ENCODE measurements around the gene HSPB1. TPM values are rescaled to one million over a fixed set of nuclear protein-coding genes. Genes with fewer than 3 reads are reported as not detected.

The HSPB1 gene
- total and polyA plus RNA-seq, 2 donors (not counting 1 experiment from before 2014, with no cell fraction given): 70.0 to 234 TPM

- Histone ChIP-seq H3K4me2 (ENCODE audit: extremely low read depth, insufficient read depth, low read length) (no peak overlapping the region), H3K36me3 (ENCODE audit: control insufficient read depth, insufficient read depth, low read length) (no peaks in the 10 kb centered on the region), H3K4me3 (replicated peaks in 1 of 4; ENCODE audit: control extremely low read depth in 1 of 4, insufficient read depth in 1 of 4, low read depth in 3 of 4, low read length in 4 of 4) (no peak overlapping the region), H3K79me2 (ENCODE audit: control insufficient read depth, insufficient read depth, low read length) (no peaks in the 10 kb centered on the region), H2AFZ (ENCODE audit: low read length) (no peak overlapping the region), H3K27me3 (ENCODE audit: control insufficient read depth, insufficient read depth, low read length) (peaks cover 2% of the 10 kb centered on the region), H4K20me1 (ENCODE audit: control insufficient read depth, extremely low read depth, insufficient read depth, low read length) (peaks cover 2% of the 10 kb centered on the region), H3K4me1 (ENCODE audit: control insufficient read depth, extremely low read depth, insufficient read depth, low read length) (no peaks in the 10 kb centered on the region), H3K9me3 (ENCODE audit: control insufficient read depth, insufficient read depth, low read depth, low read length) (no peaks in the 10 kb centered on the region), H3K27ac (ENCODE audit: insufficient read depth, low read length) (no peak overlapping the region), H3K9ac (ENCODE audit: insufficient read depth, low read length) (no peak overlapping the region)
- DNase-seq (ENCODE audit: low read depth in 2 of 2): no peak
- TF ChIP-seq CTCF (conservative IDR thresholded peaks at IDR 0.05 in 1 of 2, IDR thresholded peaks at IDR 0.05 in 1 of 2; ENCODE audit: low read depth in 1 of 2, low read length in 2 of 2): no peak
- TF ChIP-seq EZH2 (IDR thresholded peaks at IDR 0.05; ENCODE audit: low read length, missing control alignments): peak; percentile 38
These were observed 43.1 kb upstream of the HSPB1 start for GRCh38 chr7:76259124-76260093.

- Histone ChIP-seq H3K27ac (ENCODE audit: insufficient read depth, low read length) (no peak overlapping the region), H2AFZ (ENCODE audit: low read length) (no peak overlapping the region), H3K4me1 (ENCODE audit: control insufficient read depth, extremely low read depth, insufficient read depth, low read length) (no peaks in the 10 kb centered on the region), H3K4me3 (replicated peaks in 1 of 4; ENCODE audit: control extremely low read depth in 1 of 4, insufficient read depth in 1 of 4, low read depth in 3 of 4, low read length in 4 of 4) (no peak overlapping the region), H3K27me3 (ENCODE audit: control insufficient read depth, insufficient read depth, low read length) (peaks cover 2% of the 10 kb centered on the region), H4K20me1 (ENCODE audit: control insufficient read depth, extremely low read depth, insufficient read depth, low read length) (peaks cover 2% of the 10 kb centered on the region), H3K4me2 (ENCODE audit: extremely low read depth, insufficient read depth, low read length) (no peak overlapping the region), H3K79me2 (ENCODE audit: control insufficient read depth, insufficient read depth, low read length) (no peaks in the 10 kb centered on the region), H3K36me3 (ENCODE audit: control insufficient read depth, insufficient read depth, low read length) (no peaks in the 10 kb centered on the region), H3K9ac (ENCODE audit: insufficient read depth, low read length) (no peak overlapping the region), H3K9me3 (ENCODE audit: control insufficient read depth, insufficient read depth, low read depth, low read length) (no peaks in the 10 kb centered on the region)
- TF ChIP-seq CTCF (conservative IDR thresholded peaks at IDR 0.05 in 1 of 2, IDR thresholded peaks at IDR 0.05 in 1 of 2; ENCODE audit: low read depth in 1 of 2, low read length in 2 of 2) (no peak), EZH2 (IDR thresholded peaks at IDR 0.05; ENCODE audit: low read length, missing control alignments) (no peak)
- no peak for DNase-seq (ENCODE audit: low read depth in 2 of 2)
These were observed 42.2 kb upstream of the HSPB1 start for GRCh38 chr7:76260171-76260703.

GRCh38 chr7:76261329-76261728, 41.1 kb upstream of the HSPB1 start:
- Histone ChIP-seq H3K36me3 (ENCODE audit: control insufficient read depth, insufficient read depth, low read length) (no peaks in the 10 kb centered on the region), H3K9ac (ENCODE audit: insufficient read depth, low read length) (no peak overlapping the region), H3K4me2 (ENCODE audit: extremely low read depth, insufficient read depth, low read length) (no peak overlapping the region), H3K4me1 (ENCODE audit: control insufficient read depth, extremely low read depth, insufficient read depth, low read length) (no peaks in the 10 kb centered on the region), H3K27ac (ENCODE audit: insufficient read depth, low read length) (no peak overlapping the region), H2AFZ (ENCODE audit: low read length) (no peak overlapping the region), H4K20me1 (ENCODE audit: control insufficient read depth, extremely low read depth, insufficient read depth, low read length) (peaks cover 2% of the 10 kb centered on the region), H3K4me3 (replicated peaks in 1 of 4; ENCODE audit: control extremely low read depth in 1 of 4, insufficient read depth in 1 of 4, low read depth in 3 of 4, low read length in 4 of 4) (no peak overlapping the region), H3K9me3 (ENCODE audit: control insufficient read depth, insufficient read depth, low read depth, low read length) (no peaks in the 10 kb centered on the region), H3K79me2 (ENCODE audit: control insufficient read depth, insufficient read depth, low read length) (no peaks in the 10 kb centered on the region), H3K27me3 (ENCODE audit: control insufficient read depth, insufficient read depth, low read length) (peaks cover 2% of the 10 kb centered on the region)
- TF ChIP-seq CTCF (conservative IDR thresholded peaks at IDR 0.05 in 1 of 2, IDR thresholded peaks at IDR 0.05 in 1 of 2; ENCODE audit: low read depth in 1 of 2, low read length in 2 of 2) (no peak), EZH2 (IDR thresholded peaks at IDR 0.05; ENCODE audit: low read length, missing control alignments) (no peak)
- no peak for DNase-seq (ENCODE audit: low read depth in 2 of 2)

Data from fibroblast of lung (primary cell).